GM10248 (cell line): ENCODE data around the gene ASB15.

ENCODE experiments used
- CTCF ChIA-PET: fragments of 300-600 bp; sonication (Branson Sonifier 250); formaldehyde crosslinking; extraction: SDS; loops from one replicate; lab custom pipeline; 2021; ENCODE audit warnings: antibody characterized with exemption; lab: Yijun Ruan, JAX
- POLR2A ChIA-PET: fragments of 350-650 bp; sonication (Branson Sonifier 250); formaldehyde crosslinking; extraction: SDS; loops from one replicate; lab custom pipeline; 2020; ENCODE audit warnings: antibody characterized with exemption; lab: Yijun Ruan, JAX
- DNase-seq: peaks from one replicate; pipeline ENCODE4 v3.0.0; 2012; ENCODE audit errors: extremely low spot score
- TF ChIP-seq, protein P1 (sequence below): IDR thresholded peaks from 2 replicates; pipeline ENCODE4 v1.5.1; 2012; ENCODE audit warnings: mild to moderate bottlenecking, low read depth; ENCODE audit errors: extremely low read depth, missing control alignments, control extremely low read depth

The ASB15 gene

DNA sequence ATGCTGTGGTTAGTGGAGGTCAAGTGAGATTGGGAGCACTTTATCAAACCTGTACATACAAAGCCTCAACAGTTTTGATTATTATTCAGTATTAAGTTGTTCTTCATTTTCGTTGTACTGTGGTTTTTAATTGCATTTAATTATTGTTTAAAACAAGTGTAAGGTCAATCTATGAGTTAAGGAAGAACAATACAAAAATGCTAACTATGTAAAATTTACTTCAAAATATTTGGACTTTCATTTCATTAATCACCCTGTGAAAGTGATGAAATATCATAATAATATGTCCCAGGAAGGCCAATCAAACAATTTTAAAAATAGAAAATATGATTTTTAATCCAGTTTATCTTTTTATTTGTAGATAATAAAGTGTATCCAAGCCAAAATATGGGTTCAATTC lies 30.4 kb upstream of the ASB15 start:
- ChIA-PET CTCF (interaction anchor here (2.0 kb wide), 1 partner anchor 13 kb away, joined by 5 read pairs; the partner anchor contains the start of gene NDUFA5), POLR2A (no interaction called here)
- DNase-seq = no peak
- TF ChIP-seq, protein P1, sequence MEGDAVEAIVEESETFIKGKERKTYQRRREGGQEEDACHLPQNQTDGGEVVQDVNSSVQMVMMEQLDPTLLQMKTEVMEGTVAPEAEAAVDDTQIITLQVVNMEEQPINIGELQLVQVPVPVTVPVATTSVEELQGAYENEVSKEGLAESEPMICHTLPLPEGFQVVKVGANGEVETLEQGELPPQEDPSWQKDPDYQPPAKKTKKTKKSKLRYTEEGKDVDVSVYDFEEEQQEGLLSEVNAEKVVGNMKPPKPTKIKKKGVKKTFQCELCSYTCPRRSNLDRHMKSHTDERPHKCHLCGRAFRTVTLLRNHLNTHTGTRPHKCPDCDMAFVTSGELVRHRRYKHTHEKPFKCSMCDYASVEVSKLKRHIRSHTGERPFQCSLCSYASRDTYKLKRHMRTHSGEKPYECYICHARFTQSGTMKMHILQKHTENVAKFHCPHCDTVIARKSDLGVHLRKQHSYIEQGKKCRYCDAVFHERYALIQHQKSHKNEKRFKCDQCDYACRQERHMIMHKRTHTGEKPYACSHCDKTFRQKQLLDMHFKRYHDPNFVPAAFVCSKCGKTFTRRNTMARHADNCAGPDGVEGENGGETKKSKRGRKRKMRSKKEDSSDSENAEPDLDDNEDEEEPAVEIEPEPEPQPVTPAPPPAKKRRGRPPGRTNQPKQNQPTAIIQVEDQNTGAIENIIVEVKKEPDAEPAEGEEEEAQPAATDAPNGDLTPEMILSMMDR = no peak

DNA sequence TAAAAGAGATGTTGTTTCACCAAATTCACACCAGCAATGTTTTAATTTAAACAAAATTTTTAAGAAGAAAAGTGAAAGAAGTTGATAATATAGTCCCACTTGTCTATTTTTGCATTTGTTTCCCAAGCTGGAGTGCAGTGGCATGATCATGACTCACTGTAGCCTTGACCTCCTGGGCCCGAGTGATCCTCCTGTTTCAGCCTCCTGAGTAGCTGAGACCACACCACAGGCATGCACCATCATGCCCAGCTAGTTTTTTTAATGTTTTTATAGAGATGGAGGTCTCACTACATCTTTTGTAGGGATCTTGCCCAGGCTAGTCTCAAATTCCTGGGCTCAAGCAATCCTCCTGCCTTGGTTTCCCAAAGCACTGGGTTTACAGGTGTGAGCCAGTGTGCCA lies 29.9 kb upstream of the ASB15 start:
- POLR2A ChIA-PET = no interaction called here
- CTCF ChIA-PET = no interaction called here
- no peak for DNase-seq
- TF ChIP-seq, protein P1 = no peak

DNA sequence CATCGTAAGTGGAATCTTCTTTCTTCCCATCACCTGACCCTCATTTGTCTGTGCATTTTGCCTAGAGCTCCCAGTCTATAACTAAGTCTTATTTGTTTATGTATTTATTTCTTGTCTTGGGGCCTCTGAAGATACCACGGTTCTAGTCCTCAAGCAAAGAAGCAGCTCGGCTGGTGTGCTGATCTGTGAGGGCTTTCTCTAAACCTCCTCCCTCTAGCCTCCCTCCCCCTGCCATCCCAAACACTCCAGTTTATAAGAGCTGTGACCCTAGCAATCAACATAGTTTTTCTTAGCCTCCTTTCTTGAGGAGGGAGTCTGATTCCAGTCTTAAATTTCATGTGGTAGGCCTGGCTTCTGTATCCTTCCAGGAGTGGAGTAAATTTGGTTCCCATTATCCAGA lies 28.3 kb upstream of the ASB15 start:
- TF ChIP-seq, protein P1 = no peak
- POLR2A ChIA-PET = no interaction called here
- no peak for DNase-seq
- CTCF ChIA-PET = interaction anchor here (0.8 to 2.9 kb wide), 6 partner anchors 10 to 79 kb away, joined by 3 to 7 read pairs (median 4); no protein-coding TSS in a partner anchor

DNA sequence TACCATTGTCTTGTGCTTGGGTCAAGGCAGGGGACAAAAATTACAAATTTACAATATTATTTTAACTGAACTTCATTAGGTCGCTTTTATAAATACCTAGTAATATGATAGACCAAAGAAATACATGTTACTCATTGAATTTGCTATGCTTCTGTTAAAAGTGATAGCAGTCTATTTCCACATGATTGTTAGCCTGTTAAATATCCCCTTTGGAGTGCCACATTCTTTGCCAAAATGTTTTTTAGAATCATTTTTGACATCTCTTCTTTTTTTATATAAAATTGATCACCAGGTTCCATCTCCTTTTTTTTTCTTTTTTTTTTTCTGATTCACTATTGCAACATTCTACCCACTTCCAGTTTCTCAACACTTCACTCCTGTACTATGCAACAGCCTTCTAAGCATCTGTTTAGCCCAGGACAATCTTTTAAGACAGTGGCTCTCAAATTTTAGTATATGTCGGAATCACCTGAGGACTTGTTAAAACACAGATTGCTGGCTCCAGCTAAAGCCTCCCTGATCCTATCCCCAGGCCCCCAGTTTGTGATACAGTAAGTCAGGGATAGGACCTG lies 27.6 kb upstream of the ASB15 start:
- no peak for DNase-seq
- POLR2A ChIA-PET = no interaction called here
- CTCF ChIA-PET = interaction anchor here (0.8 to 2.9 kb wide), 4 partner anchors 10 to 40 kb away, joined by 3 to 7 read pairs (median 4); no protein-coding TSS in a partner anchor
- TF ChIP-seq, protein P1 = no peak

DNA sequence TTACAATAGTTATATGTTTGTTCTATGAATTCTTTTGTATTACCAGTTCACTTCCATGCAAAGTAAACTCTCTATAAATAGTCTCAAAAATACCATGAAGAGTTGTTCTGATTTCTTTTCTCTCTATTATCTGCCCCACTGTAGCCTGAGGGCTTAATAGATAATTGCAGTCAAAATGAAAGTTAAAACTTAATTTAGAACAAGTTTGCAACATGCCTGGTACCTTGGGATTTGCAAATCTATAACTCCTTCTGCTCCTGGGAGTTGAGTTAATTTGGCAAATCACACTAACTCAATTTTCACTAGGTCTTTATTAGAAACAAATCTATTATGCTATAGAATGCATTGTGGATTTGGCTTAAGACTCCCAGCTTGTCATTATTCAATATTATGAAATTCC lies 22.2 kb upstream of the ASB15 start:
- CTCF ChIA-PET = no interaction called here

DNA sequence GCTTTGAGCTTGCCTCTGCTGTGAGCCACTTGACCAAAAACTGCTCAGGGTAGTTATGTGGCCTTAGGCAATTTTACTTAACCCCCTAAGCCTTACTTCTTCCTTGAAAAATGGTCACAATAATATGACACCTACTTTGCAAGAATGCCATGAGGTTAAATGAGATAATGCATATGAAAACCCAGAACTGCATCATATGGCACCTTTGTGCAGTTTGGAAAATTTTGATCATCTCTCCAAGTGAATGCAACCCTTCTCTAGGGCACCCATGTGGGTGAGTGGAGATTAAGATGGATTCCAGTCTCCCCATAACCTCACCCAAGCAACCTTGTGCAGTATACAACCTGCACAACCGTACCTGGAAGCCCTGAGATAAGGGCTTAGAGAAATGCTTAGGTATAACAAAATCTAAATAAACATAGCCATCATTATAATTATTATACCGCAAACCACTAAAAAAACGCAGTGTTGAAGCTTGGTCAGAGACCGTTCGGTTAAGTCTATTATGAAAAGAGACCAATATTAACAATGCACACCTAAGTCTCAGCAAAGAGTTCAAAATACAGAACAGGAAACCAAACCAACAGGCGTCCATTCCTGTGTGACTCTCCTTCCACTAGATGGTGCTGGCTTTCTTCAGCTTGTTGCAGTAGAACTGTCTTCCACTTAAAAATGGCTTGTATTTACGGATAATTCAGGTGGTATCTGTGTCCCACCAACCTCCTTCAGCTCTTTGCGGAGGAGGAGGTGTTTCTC lies 21.0 kb upstream of the ASB15 start:
- POLR2A ChIA-PET = no interaction called here
- DNase-seq = no peak
- CTCF ChIA-PET = interaction anchor here (1.3 to 1.6 kb wide), 3 partner anchors 41 to 86 kb away, joined by 3 to 4 read pairs (median 3); no protein-coding TSS in a partner anchor
- TF ChIP-seq, protein P1 = peak; percentile 42

More for the DNA sequence above, 22.2 kb upstream of the ASB15 start:
- TF ChIP-seq, protein P1 = no peak
- POLR2A ChIA-PET = no interaction called here
- no peak for DNase-seq
